Choroid plexus epithelial cell (primary cell): ENCODE data around the gene RSPH10B2.
A peak's percentile ranks its signal among the peaks of the same experiment; 100 is the strongest.
"Not testable (repeated sequence)": the region's sequence is repeated elsewhere in the genome, so short reads cannot be mapped to it uniquely, and the experiment has no call there.

Source experiments
- DNase-seq: peaks from one replicate; pipeline ENCODE4 v3.0.0-alpha.2; 2010; ENCODE audit warnings: low read depth
- H3K4me3 ChIP-seq: 2 replicates; pipeline ENCODE4 v1.5.1; 2011; ENCODE audit warnings: low read depth, mild to moderate bottlenecking, control low read depth, low read length, moderate library complexity
- CTCF ChIP-seq: conservative IDR thresholded peaks from 2 replicates; pipeline ENCODE4 v1.5.1; 2011; ENCODE audit warnings: low read depth, mild to moderate bottlenecking, control low read depth, inconsistent platforms, low read length, moderate library complexity

Gene RSPH10B2

GRCh38 chr7:6792113-6792872, 38.4 kb downstream of the RSPH10B2 start:
- peak; percentile 56 for DNase-seq

GRCh38 chr7:6794276-6794675, 40.4 kb downstream of the RSPH10B2 start:
- not testable (repeated sequence) for DNase-seq, H3K4me3 ChIP-seq

More at GRCh38 chr7:6792113-6792872, 38.4 kb downstream of the RSPH10B2 start:
- not testable (repeated sequence) for H3K4me3 ChIP-seq

GRCh38 chr7:6797218-6797617, 43.3 kb downstream of the RSPH10B2 start:
- H3K4me3 ChIP-seq, DNase-seq: not testable (repeated sequence)

- not testable (repeated sequence) for DNase-seq, H3K4me3 ChIP-seq
These were observed 44.1 kb downstream of the RSPH10B2 start for GRCh38 chr7:6798047-6798446.

- not testable (repeated sequence) for H3K4me3 ChIP-seq, DNase-seq
These were observed 46.0 kb downstream of the RSPH10B2 start for GRCh38 chr7:6799887-6800286.

- H3K4me3 ChIP-seq, DNase-seq: not testable (repeated sequence)
These were observed 46.4 kb downstream of the RSPH10B2 start for GRCh38 chr7:6800331-6800730.

GRCh38 chr7:6807393-6807918, 53.6 kb downstream of the RSPH10B2 start:
- DNase-seq, H3K4me3 ChIP-seq: not testable (repeated sequence)

GRCh38 chr7:6807959-6808358, 54.1 kb downstream of the RSPH10B2 start:
- H3K4me3 ChIP-seq, DNase-seq: not testable (repeated sequence)

GRCh38 chr7:6813011-6813410, 59.1 kb downstream of the RSPH10B2 start:
- H3K4me3 ChIP-seq, DNase-seq: not testable (repeated sequence)

- not testable (repeated sequence) for DNase-seq
These were observed 61.6 kb downstream of the RSPH10B2 start for GRCh38 chr7:6815470-6815869.

GRCh38 chr7:6821622-6822021, 67.7 kb downstream of the RSPH10B2 start:
- not testable (repeated sequence) for H3K4me3 ChIP-seq, DNase-seq

More at GRCh38 chr7:6815470-6815869, 61.6 kb downstream of the RSPH10B2 start:
- H3K4me3 ChIP-seq = not testable (repeated sequence)

GRCh38 chr7:6825236-6826125, 71.6 kb downstream of the RSPH10B2 start:
- peak overlapping the region; percentile 39 for H3K4me3 ChIP-seq
- DNase-seq = not testable (repeated sequence)

- peak within 1 kb of the TSS; percentile 62 for H3K4me3 ChIP-seq
- TF ChIP-seq CTCF = peak; percentile 45
- DNase-seq = peak; percentile 70
These were observed 72.2 kb downstream of the RSPH10B2 start, which contains the start of gene CCZ1B for GRCh38 chr7:6826151-6826550. CCZ1B (minus strand) TSS chr7:6826275; CDS start chr7:6826197, 78 bp downstream.

- not testable (repeated sequence) for H3K4me3 ChIP-seq, DNase-seq
These were observed 73.3 kb downstream of the RSPH10B2 start for GRCh38 chr7:6827180-6827579.

- not testable (repeated sequence) for H3K4me3 ChIP-seq, DNase-seq
These were observed 75.7 kb downstream of the RSPH10B2 start for GRCh38 chr7:6829616-6830015.

- not testable (repeated sequence) for H3K4me3 ChIP-seq, DNase-seq
These were observed 76.1 kb downstream of the RSPH10B2 start for GRCh38 chr7:6830026-6830425.
